H1 (cell line): Measurements from ENCODE around the gene GPBP1. TPM values are rescaled to one million over a fixed set of nuclear protein-coding genes. Genes with fewer than 3 reads are reported as not detected.

ENCODE experiments used
- ASH2L ChIP-seq: fragments of 200-600, 300-600 bp; sonication (generic); IDR thresholded peaks from one replicate; pipeline ENCODE4 v1.7.1; 2017; ENCODE audit warnings: low read length
- BRCA1 ChIP-seq: IDR thresholded peaks from 2 replicates; pipeline ENCODE4 v1.6.1; 2012; ENCODE audit warnings: low read depth, low read length, improper control_type of control experiment
- EZH2 ChIP-seq: fragments of 200-600 bp; sonication (generic); IDR thresholded peaks from 2 replicates; pipeline ENCODE4 v1.7.1; 2012; ENCODE audit warnings: low read depth, mild to moderate bottlenecking, moderate library complexity, low read length, inconsistent platforms; ENCODE audit not compliant: severe bottlenecking
- GABPA ChIP-seq: IDR thresholded peaks from 2 replicates; pipeline ENCODE4 v1.6.1; 2011; ENCODE audit warnings: mild to moderate bottlenecking, low read length, moderate library complexity, borderline replicate concordance; ENCODE audit not compliant: insufficient read depth
- KDM5A ChIP-seq: fragments of 200-600 bp; IDR thresholded peaks from 2 replicates; pipeline ENCODE4 v1.7.1; 2012; ENCODE audit warnings: mild to moderate bottlenecking, low read length, inconsistent platforms, mixed read lengths
- SIRT6 ChIP-seq: IDR thresholded peaks from one replicate; pipeline ENCODE4 v1.7.1; 2012; ENCODE audit warnings: low read length, inconsistent platforms
- SIX5 ChIP-seq: IDR thresholded peaks from 2 replicates; pipeline ENCODE4 v1.6.1; 2011; ENCODE audit warnings: mild to moderate bottlenecking, low read depth, low read length
- TAF7 ChIP-seq: optimal IDR thresholded peaks from 2 replicates; pipeline ENCODE3; 2011; ENCODE audit warnings: low read depth, mild to moderate bottlenecking, inconsistent platforms, low read length, moderate library complexity, borderline replicate concordance
- TBP ChIP-seq: IDR thresholded peaks from 2 replicates; pipeline ENCODE4 v1.6.1; 2011; ENCODE audit warnings: low read depth, low read length, improper control_type of control experiment
- polyA plus RNA-seq, 7 experiments: library from polyadenylated mRNA; depleted of rRNA in 3 of 7; stranded (reverse) in 5 of 7; unstranded in 2 of 7; fragments of >200 nt in 5 of 7; fragments of 200-250 nt in 2 of 7; gene quantifications; 1 replicate in 5 of 7; 2 replicates in 1 of 7; 4 replicates in 1 of 7; pipeline versions ENCODE4 v1.2.1 to v1.2.3, GENCODE V29; 2011 to 2013; ENCODE audit warnings: missing spikeins in 2 of 7, mixed read lengths in 2 of 7
- total RNA-seq: library from RNA; stranded (reverse); fragmentation: NEBNext Ultra II Directional; extraction: Animal tissue kit (Norgen Biotek cat#: 25700); gene quantifications from 2 replicates; pipeline ENCODE4 v1.2.1, GENCODE V29; 2021
- TF ChIP-seq, protein P1 (sequence below): IDR thresholded peaks from 2 replicates; pipeline ENCODE4 v1.6.1; 2012; ENCODE audit warnings: inconsistent platforms

GPBP1 gene
- total and polyA plus RNA-seq, 2 of the 8 experiments (the other 6 are each of a cell fraction or from before 2014, with no cell fraction given): 29.2 to 108 TPM

DNA sequence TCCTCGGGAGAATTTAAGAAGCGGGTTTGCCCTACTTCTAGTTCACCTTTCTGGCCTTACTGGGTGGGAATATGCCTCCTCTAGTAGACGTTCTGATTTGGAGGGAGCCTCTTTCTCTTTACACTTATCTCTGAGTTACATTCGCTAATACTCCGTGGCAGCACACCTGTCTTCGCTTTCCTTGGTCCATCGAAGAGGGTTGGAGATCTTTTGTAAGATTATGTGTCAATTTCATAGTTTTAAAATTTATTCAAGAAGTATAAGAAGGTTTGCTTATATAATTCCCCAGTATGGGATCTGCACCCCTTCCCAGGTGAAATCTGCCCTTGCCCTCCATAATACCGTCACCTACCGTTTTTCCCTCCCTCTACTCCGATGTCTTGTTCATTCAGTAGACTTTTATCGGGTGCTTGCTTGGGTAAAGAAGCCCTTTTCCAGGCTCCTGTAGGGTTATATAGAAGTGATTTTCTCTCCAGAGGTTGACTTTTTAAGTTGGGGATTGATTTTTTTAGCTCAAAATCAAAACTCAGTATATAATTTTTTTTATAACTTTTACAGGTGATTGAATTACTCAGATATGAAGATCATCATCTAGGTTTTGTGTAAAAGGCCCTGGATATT, 1.1 kb downstream of the GPBP1 start (continued):
- TF ChIP-seq TBP: no peak
- TF ChIP-seq BRCA1: no peak
- TF ChIP-seq ASH2L: no peak
- TF ChIP-seq EZH2: no peak
- TF ChIP-seq SIX5: no peak
- no peak for TF ChIP-seq GABPA
- TF ChIP-seq KDM5A: no peak
- TF ChIP-seq SIRT6: no peak
- TF ChIP-seq, protein P1, sequence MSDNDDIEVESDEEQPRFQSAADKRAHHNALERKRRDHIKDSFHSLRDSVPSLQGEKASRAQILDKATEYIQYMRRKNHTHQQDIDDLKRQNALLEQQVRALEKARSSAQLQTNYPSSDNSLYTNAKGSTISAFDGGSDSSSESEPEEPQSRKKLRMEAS: no peak
- TF ChIP-seq TAF7: no peak
- TF ChIP-seq, all 59 proteins: peak for 0
